ENCODE measurements around the gene CHST15. TPM values are rescaled to one million over a fixed set of nuclear protein-coding genes. Genes with fewer than 3 reads are reported as not detected.

CHST15 gene
- polyA plus RNA-seq, 2 donors, result 1.4 to 3.7 TPM

DNA sequence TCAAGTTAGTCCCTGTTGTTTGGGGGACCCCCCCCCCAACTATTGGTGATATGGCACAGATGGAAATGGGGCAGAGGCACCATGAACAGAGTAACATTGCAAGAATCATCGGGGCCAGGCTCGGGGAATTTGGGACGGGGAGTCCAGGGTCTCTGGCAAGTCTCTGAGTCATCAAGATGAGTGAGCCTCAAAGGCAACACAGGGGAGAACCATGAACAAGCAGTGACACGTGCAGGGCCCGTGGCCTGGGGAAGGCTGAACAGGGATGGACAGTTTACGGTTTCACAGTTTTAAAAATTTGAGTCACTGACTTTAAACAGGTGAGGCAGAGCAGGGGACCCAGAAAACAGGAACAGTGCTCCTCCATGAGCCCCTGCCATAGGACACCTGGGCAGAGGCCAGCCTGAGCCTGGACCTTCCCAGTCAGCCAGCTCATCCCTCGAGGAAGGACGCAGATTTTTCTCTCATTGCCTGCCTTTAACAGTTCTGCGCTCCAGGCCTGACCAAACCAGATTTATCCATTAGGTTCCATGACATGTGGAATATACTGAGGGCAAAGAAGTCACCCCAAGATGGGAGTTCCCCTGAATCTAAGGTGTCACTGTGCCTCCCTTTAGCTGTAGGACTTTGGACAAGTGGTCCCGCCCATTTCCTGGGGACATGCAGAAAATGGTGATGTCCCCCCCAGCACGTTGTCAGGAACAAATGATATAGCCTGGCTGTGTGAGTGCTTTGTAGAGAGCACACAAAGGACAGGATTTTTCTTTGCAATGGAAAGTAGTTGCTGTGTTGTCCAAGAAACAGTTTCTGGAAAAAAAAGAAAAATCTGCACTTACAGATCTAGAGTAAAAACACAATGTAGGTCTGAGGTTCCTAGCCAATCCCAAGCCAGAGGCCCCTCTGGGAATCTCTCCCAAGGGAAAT is 23.8 kb downstream of the CHST15 start:
- H3K4me1 ChIP-seq (ENCODE audit: control insufficient read depth in 2 of 2, insufficient read depth in 2 of 2, low read length in 1 of 2), result peaks cover 1 to 5% of the 10 kb centered on the region in 2 donors
- H3K27me3 ChIP-seq (ENCODE audit: control insufficient read depth in 1 of 2, insufficient read depth in 2 of 2, low read length in 2 of 2), result no peaks in the 10 kb centered on the region
- 69 to 78% methylated on average over 11 of the region's 11 CpGs for WGBS, 2 donors

DNA sequence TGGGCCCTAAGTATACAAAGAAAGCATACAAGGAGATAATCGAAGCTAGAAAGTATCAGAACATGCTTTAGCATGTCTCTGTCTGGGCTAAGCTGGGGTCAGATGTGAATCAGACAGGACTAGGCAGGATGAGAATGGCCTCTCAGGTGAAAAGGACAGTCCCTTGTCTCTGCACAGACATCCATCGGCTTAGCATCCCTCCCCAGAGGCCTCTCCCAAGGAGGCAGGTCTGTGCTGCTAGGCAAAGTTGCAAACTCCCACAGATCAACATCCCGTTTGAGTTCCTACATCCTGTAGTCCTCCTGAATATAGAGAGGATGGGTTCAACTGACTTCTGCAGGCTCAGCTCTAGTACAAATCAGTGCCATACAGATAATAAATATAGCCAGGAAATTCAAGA is 24.5 kb downstream of the CHST15 start:
- Histone ChIP-seq H3K27ac (ENCODE audit: low read depth in 2 of 2, low read length in 1 of 2) (no peak overlapping the region), H3K9me3 (ENCODE audit: control insufficient read depth in 2 of 2, insufficient read depth in 1 of 2, low read depth in 1 of 2, low read length in 1 of 2) (no peaks in the 10 kb centered on the region), H3K27me3 (ENCODE audit: control insufficient read depth in 1 of 2, insufficient read depth in 2 of 2, low read length in 2 of 2) (no peaks in the 10 kb centered on the region), H3K36me3 (ENCODE audit: control insufficient read depth in 2 of 2, insufficient read depth in 2 of 2, low read length in 1 of 2) (no peaks in the 10 kb centered on the region), H3K4me1 (ENCODE audit: control insufficient read depth in 2 of 2, insufficient read depth in 2 of 2, low read length in 1 of 2) (peaks cover 0 to 5% of the 10 kb centered on the region in 2 donors), H3K4me3 (ENCODE audit: low read depth in 1 of 2, low read length in 2 of 2) (no peak overlapping the region)
- WGBS, 2 donors, result 52 to 61% methylated on average over 3 of the region's 3 CpGs

More for the DNA sequence above, 23.8 kb downstream of the CHST15 start:
- H3K9me3 ChIP-seq (ENCODE audit: control insufficient read depth in 2 of 2, insufficient read depth in 1 of 2, low read depth in 1 of 2, low read length in 1 of 2), result peaks cover 0 to 2% of the 10 kb centered on the region in 2 donors
- H3K4me3 ChIP-seq (ENCODE audit: low read depth in 1 of 2, low read length in 2 of 2), result no peak overlapping the region
- no peak overlapping the region for H3K27ac ChIP-seq (ENCODE audit: low read depth in 2 of 2, low read length in 1 of 2)
- no peaks in the 10 kb centered on the region for H3K36me3 ChIP-seq (ENCODE audit: control insufficient read depth in 2 of 2, insufficient read depth in 2 of 2, low read length in 1 of 2)

DNA sequence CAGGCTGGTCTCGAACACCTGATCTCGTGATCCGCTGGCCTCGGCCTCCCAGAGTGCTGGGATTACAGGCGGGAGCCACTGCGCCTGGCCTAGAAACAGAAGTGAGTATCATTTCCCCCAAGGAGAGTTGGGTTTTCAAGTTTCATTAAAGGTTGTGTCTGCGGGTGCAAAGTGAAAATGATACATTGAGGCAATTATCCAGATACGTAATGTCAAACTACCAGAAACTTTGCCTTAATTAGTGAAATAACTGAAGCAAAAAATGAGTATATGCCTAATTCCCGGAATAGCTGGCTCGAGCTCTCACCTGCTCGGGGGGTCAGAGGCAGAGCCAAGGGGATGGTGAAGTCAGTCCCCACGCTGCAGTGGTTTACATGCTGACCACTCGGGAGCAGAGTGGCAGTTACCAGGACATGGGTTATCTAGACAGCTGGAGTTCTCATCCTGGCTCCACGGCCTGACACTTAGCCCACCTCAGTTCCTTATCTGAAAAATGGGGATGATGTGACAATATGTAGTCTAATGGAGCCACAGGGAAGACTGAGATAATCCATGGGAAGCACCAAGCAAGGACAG is 25.5 kb downstream of the CHST15 start:
- H3K27me3 ChIP-seq (ENCODE audit: control insufficient read depth in 1 of 2, insufficient read depth in 2 of 2, low read length in 2 of 2), result no peaks in the 10 kb centered on the region
- H3K9me3 ChIP-seq (ENCODE audit: control insufficient read depth in 2 of 2, insufficient read depth in 1 of 2, low read depth in 1 of 2, low read length in 1 of 2), result no peaks in the 10 kb centered on the region
- H3K36me3 ChIP-seq (ENCODE audit: control insufficient read depth in 2 of 2, insufficient read depth in 2 of 2, low read length in 1 of 2), result no peaks in the 10 kb centered on the region
- H3K27ac ChIP-seq (ENCODE audit: low read depth in 2 of 2, low read length in 1 of 2), result no peak overlapping the region
- 90 to 93% methylated on average over 14 of the region's 14 CpGs for WGBS, 2 donors
- H3K4me3 ChIP-seq (ENCODE audit: low read depth in 1 of 2, low read length in 2 of 2), result no peak overlapping the region
- H3K4me1 ChIP-seq (ENCODE audit: control insufficient read depth in 2 of 2, insufficient read depth in 2 of 2, low read length in 1 of 2), result peaks cover 0 to 5% of the 10 kb centered on the region in 2 donors

DNA sequence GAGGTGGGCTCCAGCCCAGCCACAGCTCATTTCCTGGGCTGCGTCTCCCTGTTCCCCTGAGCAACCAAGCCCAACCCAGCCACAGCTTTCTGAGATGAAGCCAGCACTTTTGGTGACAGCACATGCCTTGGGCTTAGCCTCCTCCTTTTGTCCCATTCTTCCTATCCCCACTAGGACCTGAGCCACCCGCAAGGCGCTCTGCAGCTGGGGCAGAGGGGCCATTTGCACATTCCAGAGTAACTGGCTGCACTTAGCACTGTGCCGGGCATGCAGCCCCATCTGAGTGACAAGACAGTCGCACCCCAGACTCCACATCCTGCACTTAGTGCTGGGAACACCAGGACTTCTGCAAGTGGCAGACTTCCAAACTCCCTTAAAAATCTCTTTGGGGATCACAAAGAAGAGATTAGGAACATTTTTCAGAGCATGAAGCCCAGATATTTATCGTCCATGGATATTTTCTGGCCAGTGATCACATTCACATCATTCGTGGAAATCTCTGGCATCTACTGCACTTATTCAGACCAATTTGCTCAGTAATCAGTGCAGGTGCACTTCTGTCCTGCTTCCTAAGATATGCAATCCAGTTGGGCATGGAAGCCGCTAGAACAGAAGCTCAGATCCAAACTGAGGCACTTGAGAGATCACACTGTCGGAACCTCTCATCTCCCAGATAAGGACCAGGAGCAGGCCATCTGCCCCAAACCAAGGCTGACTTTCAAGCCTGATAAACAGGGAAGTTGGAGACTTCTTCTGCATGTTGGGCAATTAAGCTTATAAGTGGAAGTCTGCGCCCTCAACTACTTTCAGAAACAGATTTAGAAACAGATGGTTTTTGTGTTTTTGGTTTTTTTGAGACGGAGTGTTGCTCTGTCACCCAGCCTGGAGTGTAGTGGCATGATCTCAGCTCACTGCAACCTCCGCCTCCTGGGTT is 26.4 kb downstream of the CHST15 start:
- Histone ChIP-seq H3K4me1 (ENCODE audit: control insufficient read depth in 2 of 2, insufficient read depth in 2 of 2, low read length in 1 of 2) (peaks cover 2 to 8% of the 10 kb centered on the region in 2 donors), H3K27me3 (ENCODE audit: control insufficient read depth in 1 of 2, insufficient read depth in 2 of 2, low read length in 2 of 2) (no peaks in the 10 kb centered on the region), H3K36me3 (ENCODE audit: control insufficient read depth in 2 of 2, insufficient read depth in 2 of 2, low read length in 1 of 2) (no peaks in the 10 kb centered on the region), H3K4me3 (ENCODE audit: low read depth in 1 of 2, low read length in 2 of 2) (no peak overlapping the region), H3K9me3 (ENCODE audit: control insufficient read depth in 2 of 2, insufficient read depth in 1 of 2, low read depth in 1 of 2, low read length in 1 of 2) (no peaks in the 10 kb centered on the region), H3K27ac (ENCODE audit: low read depth in 2 of 2, low read length in 1 of 2) (no peak overlapping the region)
- 70 to 71% methylated on average over 12 of the region's 12 CpGs for WGBS, 2 donors

DNA sequence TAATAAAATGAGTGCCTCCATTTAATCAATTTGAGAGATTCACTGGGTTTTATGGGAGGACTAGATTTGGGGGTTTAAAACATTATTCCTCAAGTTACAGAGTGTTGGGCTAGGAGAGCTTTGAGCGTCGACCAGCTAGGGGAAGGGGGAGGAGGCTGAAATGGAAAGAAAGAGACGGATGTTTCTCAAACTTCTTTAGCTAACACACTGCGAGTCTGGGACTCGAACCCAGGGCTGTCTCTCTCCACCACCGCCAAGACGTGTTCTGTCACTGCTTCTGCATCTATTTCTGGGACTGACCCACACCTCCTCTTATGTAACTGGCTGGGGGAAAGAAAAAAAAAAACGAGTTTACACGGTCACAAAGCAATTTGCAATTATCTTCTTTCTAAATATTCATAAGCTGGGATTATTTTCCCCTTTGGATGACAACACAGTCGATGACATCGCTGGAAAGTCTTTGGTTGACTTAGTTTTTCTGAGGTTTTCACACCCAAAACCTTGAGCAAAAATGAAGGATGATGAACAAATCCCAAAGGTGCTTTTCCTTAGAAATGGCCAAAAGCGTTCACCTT is 27.2 kb downstream of the CHST15 start:
- H3K9me3 ChIP-seq (ENCODE audit: control insufficient read depth in 2 of 2, insufficient read depth in 1 of 2, low read depth in 1 of 2, low read length in 1 of 2), result no peaks in the 10 kb centered on the region
- 68% methylated on average over 12 of the region's 12 CpGs for WGBS, 2 donors
- H3K27ac ChIP-seq (ENCODE audit: low read depth in 2 of 2, low read length in 1 of 2), result peak overlapping the region in 1 of 2 donors; percentile 11
- no peaks in the 10 kb centered on the region for H3K36me3 ChIP-seq (ENCODE audit: control insufficient read depth in 2 of 2, insufficient read depth in 2 of 2, low read length in 1 of 2)
- H3K4me1 ChIP-seq (ENCODE audit: control insufficient read depth in 2 of 2, insufficient read depth in 2 of 2, low read length in 1 of 2), result peaks cover 3 to 8% of the 10 kb centered on the region in 2 donors
- no peak overlapping the region for H3K4me3 ChIP-seq (ENCODE audit: low read depth in 1 of 2, low read length in 2 of 2)
- no peaks in the 10 kb centered on the region for H3K27me3 ChIP-seq (ENCODE audit: control insufficient read depth in 1 of 2, insufficient read depth in 2 of 2, low read length in 2 of 2)

DNA sequence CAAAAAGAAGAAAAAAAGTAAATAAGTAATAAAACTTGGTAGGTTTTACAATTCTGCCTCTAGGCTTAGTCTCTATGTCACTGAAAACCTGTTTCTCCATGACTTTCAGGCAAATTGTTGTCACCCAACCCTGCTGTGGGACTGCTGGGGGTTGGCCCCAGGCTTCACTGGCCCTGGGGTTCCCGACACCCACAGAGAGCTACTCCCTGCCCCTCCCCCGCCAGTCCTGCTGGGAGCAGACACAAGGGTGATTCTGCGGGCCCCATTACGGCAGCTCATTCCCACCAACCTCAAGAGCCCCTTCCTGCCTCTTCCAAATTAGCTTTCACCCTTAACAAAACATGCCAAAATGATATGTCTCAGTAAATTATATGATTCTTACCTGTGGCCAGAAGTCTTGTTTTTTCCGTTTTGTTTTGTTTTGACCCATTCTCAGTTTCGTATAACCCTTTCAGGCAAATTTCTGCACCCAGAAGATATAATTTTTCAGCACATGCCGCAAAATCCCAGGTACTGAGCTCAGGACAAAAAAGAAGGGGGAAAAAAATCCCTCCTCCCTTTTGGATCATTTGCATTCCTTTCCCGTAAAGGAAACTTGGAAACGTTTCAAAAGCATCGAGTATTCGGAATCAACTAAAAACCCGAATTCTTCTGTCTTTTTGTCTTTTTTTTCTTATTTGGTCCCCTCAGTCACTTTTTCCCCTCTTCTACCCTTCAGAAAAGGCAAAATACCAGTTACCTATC is 27.8 kb downstream of the CHST15 start:
- no peak overlapping the region for H3K4me3 ChIP-seq (ENCODE audit: low read depth in 1 of 2, low read length in 2 of 2)

DNA sequence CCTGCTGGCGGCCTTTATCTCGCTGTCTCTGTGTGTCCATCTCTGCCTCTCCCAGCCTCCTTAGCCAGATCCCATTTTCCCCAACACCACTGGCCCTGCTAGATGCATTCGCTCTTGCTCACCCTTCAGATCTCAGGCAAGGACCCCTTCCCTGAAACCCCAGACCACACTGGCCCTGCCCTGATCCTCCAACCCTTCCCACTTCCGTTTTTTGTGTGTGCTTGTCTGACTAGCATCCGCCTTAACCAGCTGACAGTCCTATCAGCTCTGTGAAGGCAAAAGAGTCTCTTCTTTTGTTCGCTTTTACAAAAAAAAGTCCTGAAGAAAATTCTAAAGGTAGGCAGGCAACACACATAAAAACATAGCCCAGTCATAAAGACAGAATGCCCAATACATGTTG is 28.7 kb downstream of the CHST15 start:
- Histone ChIP-seq H3K36me3 (ENCODE audit: control insufficient read depth in 2 of 2, insufficient read depth in 2 of 2, low read length in 1 of 2) (no peaks in the 10 kb centered on the region), H3K4me1 (ENCODE audit: control insufficient read depth in 2 of 2, insufficient read depth in 2 of 2, low read length in 1 of 2) (peaks cover 3 to 8% of the 10 kb centered on the region in 2 donors)
- 80 to 84% methylated on average over 6 of the region's 6 CpGs for WGBS, 2 donors

More for the DNA sequence above, 27.8 kb downstream of the CHST15 start:
- H3K27ac ChIP-seq (ENCODE audit: low read depth in 2 of 2, low read length in 1 of 2), result peak overlapping the region in 1 of 2 donors; percentile 25
- H3K9me3 ChIP-seq (ENCODE audit: control insufficient read depth in 2 of 2, insufficient read depth in 1 of 2, low read depth in 1 of 2, low read length in 1 of 2), result no peaks in the 10 kb centered on the region
- no peaks in the 10 kb centered on the region for H3K36me3 ChIP-seq (ENCODE audit: control insufficient read depth in 2 of 2, insufficient read depth in 2 of 2, low read length in 1 of 2)
- no peaks in the 10 kb centered on the region for H3K27me3 ChIP-seq (ENCODE audit: control insufficient read depth in 1 of 2, insufficient read depth in 2 of 2, low read length in 2 of 2)
- 61 to 76% methylated on average over 12 of the region's 12 CpGs for WGBS, 2 donors
- peaks cover 3 to 8% of the 10 kb centered on the region in 2 donors for H3K4me1 ChIP-seq (ENCODE audit: control insufficient read depth in 2 of 2, insufficient read depth in 2 of 2, low read length in 1 of 2)

DNA sequence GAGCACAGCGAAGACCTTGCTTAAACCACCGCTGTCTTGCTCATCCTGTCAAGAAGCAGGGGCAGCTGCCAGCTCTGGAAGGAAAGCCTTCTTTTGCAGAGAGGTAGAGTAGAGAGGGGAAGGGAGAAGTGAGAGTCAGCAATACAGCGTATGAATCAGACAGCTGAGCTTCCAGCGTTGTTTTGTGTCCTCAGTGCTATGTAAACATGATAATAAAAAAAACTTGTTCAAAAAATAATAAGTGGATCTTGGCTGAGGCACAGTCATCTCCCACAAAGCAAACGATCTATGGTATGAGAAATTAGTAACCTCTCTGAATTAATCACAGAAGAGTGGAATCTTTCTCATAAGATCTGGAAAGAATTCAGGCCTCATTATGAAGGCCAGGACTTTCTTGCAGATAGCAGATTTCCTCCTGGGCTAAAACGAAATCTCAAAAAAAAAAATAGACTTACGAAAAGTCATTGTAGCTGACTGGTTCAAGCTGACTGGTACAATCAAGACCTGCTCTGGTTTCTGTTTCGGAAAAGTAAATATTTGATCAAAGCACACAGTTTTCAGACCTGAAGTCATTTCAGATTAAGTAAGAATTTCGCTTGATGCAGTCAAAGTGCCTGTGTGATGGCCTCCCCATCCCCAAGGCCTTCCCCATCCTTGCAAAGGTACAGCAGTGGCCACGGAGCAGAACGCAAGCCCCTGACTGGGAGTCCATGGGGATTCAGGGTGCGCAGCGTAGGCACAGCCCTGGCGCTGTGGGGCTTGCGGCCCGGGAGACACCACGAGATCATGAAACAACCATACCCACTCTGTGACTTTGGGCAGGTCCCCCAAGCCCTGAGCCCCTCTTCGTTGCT is 29.4 kb downstream of the CHST15 start:
- WGBS, 2 donors, result 56 to 62% methylated on average over 18 of the region's 18 CpGs
- H3K27ac ChIP-seq (ENCODE audit: low read depth in 2 of 2, low read length in 1 of 2), result peak overlapping the region; percentile 45
- H3K4me3 ChIP-seq (ENCODE audit: low read depth in 1 of 2, low read length in 2 of 2), result no peak overlapping the region

More for the DNA sequence above, 28.7 kb downstream of the CHST15 start:
- Histone ChIP-seq H3K27me3 (ENCODE audit: control insufficient read depth in 1 of 2, insufficient read depth in 2 of 2, low read length in 2 of 2) (no peaks in the 10 kb centered on the region), H3K27ac (ENCODE audit: low read depth in 2 of 2, low read length in 1 of 2) (peak overlapping the region; percentile 45), H3K9me3 (ENCODE audit: control insufficient read depth in 2 of 2, insufficient read depth in 1 of 2, low read depth in 1 of 2, low read length in 1 of 2) (no peaks in the 10 kb centered on the region), H3K4me3 (ENCODE audit: low read depth in 1 of 2, low read length in 2 of 2) (no peak overlapping the region)

More for the DNA sequence above, 29.4 kb downstream of the CHST15 start:
- H3K36me3 ChIP-seq (ENCODE audit: control insufficient read depth in 2 of 2, insufficient read depth in 2 of 2, low read length in 1 of 2), result no peaks in the 10 kb centered on the region
- peaks cover 3 to 8% of the 10 kb centered on the region in 2 donors for H3K4me1 ChIP-seq (ENCODE audit: control insufficient read depth in 2 of 2, insufficient read depth in 2 of 2, low read length in 1 of 2)
- no peaks in the 10 kb centered on the region for H3K27me3 ChIP-seq (ENCODE audit: control insufficient read depth in 1 of 2, insufficient read depth in 2 of 2, low read length in 2 of 2)
- no peaks in the 10 kb centered on the region for H3K9me3 ChIP-seq (ENCODE audit: control insufficient read depth in 2 of 2, insufficient read depth in 1 of 2, low read depth in 1 of 2, low read length in 1 of 2)

Data from esophagus (tissue), 2 donors.